CD8-positive, alpha-beta memory T cell (primary cell): ENCODE results near the gene KNSTRN. TPM values are rescaled to one million over a fixed set of nuclear protein-coding genes. Genes with fewer than 3 reads are reported as not detected.

ENCODE experiments used
- CTCF ChIA-PET: fragments of 350-600 bp; sonication (Branson Sonifier 250); formaldehyde crosslinking; loops from one replicate; lab custom pipeline; 2021; ENCODE audit warnings: antibody characterized with exemption; lab: Charles Lee
- POLR2A ChIA-PET: fragments of 350-600 bp; sonication (Branson Sonifier 250); formaldehyde crosslinking; loops from one replicate; lab custom pipeline; 2021; ENCODE audit warnings: antibody characterized with exemption; lab: Charles Lee
- DNase-seq, 5 donors: peaks; one replicate each; pipeline versions ENCODE4 v3.0.0 to v3.0.0-alpha.2; 2020 to 2022; ENCODE audit warnings: mixed read lengths in 1 of 5
- H3K27ac ChIP-seq: one replicate; pipeline ENCODE4 v1.7.0; 2013; ENCODE audit warnings: low read depth, mild to moderate bottlenecking, low read length, moderate library complexity
- H3K27me3 ChIP-seq: 2 replicates; pipeline ENCODE4 v1.7.0; 2013; ENCODE audit warnings: low read length, mild to moderate bottlenecking; ENCODE audit not compliant: insufficient read depth, poor library complexity, severe bottlenecking
- H3K36me3 ChIP-seq: 2 replicates; pipeline ENCODE4 v1.7.0; 2013; ENCODE audit warnings: mild to moderate bottlenecking, low read length, moderate library complexity; ENCODE audit not compliant: insufficient read depth
- H3K4me1 ChIP-seq: 2 replicates; pipeline ENCODE4 v1.7.0; 2013; ENCODE audit warnings: mild to moderate bottlenecking, low read length, moderate library complexity; ENCODE audit not compliant: insufficient read depth
- H3K4me3 ChIP-seq: 2 replicates; pipeline ENCODE4 v1.7.0; 2013; ENCODE audit warnings: mild to moderate bottlenecking, low read length
- H3K9me3 ChIP-seq: 2 replicates; pipeline ENCODE4 v1.7.0; 2013; ENCODE audit warnings: mild to moderate bottlenecking, low read length
- H3K27ac Mint-ChIP-seq, 8 donors: one replicate each; pipeline ENCODE4 v1.8.0; 2020 to 2021; ENCODE audit warnings: mixed read lengths in 8 of 8, mild to moderate bottlenecking in 6 of 8, inconsistent platforms in 3 of 8, moderate library complexity in 3 of 8
- H3K27me3 Mint-ChIP-seq, 2 donors: one replicate each; pipeline ENCODE4 v1.8.0; 2020 to 2021; ENCODE audit warnings: mixed read lengths in 2 of 2, mild to moderate bottlenecking in 1 of 2, moderate library complexity in 1 of 2
- H3K36me3 Mint-ChIP-seq, 3 donors: one replicate each; pipeline ENCODE4 v1.8.0; 2020 to 2021; ENCODE audit warnings: mixed read lengths in 3 of 3, inconsistent platforms in 1 of 3, mild to moderate bottlenecking in 1 of 3
- H3K4me1 Mint-ChIP-seq, 3 donors: one replicate each; pipeline ENCODE4 v1.8.0; 2020 to 2021; ENCODE audit warnings: mixed read lengths in 3 of 3, inconsistent platforms in 1 of 3, mild to moderate bottlenecking in 1 of 3
- H3K4me3 Mint-ChIP-seq, 7 donors: one replicate each; pipeline ENCODE4 v1.8.0; 2020 to 2021; ENCODE audit warnings: mixed read lengths in 7 of 7, mild to moderate bottlenecking in 6 of 7, moderate library complexity in 4 of 7, inconsistent platforms in 2 of 7
- H3K9me3 Mint-ChIP-seq, 5 donors: one replicate each; pipeline ENCODE4 v1.8.0; 2020 to 2022; ENCODE audit warnings: mixed read lengths in 5 of 5, mild to moderate bottlenecking in 3 of 5, moderate library complexity in 2 of 5, inconsistent platforms in 1 of 5
- polyA plus RNA-seq: library from polyadenylated mRNA; unstranded; fragments of 300-500 nt; fragmentation: Illumina TruSeq; gene quantifications from one replicate; pipeline ENCODE4 v1.2.3, GENCODE V29; 2021
- total RNA-seq, 2 experiments: library from RNA; stranded (reverse); gene quantifications; one replicate each; pipeline ENCODE4 v1.2.3, GENCODE V29; 2021

KNSTRN gene
- total and polyA plus RNA-seq, 3 experiments from 2014 or later: 3.6 to 49.9 (median 42.8) TPM

DNA sequence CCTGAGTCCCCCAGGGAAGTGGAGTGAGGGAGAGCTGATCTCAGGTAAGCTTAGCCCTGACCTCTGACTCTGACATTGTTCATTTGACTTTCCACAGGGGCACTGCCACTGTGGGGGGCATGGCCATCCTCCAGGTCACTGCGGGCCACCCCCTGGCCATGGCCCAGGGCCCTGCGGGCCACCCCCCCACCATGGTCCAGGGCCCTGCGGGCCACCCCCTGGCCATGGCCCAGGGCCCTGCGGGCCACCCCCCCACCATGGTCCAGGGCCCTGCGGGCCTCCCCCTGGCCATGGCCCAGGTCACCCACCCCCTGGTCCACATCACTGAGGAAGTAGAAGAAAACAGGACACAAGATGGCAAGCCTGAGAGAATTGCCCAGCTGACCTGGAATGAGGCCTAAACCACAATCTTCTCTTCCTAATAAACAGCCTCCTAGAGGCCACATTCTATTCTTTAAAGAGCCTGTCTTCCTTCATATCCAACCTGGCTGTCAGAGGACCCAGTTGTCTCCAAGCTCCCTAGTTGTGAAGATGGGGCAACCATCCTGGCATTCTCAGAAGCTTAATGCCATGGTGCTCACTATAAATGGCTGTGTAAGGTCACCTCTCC is 26.4 kb upstream of the KNSTRN start:
- Histone ChIP-seq H3K36me3 (no peaks in the 10 kb centered on the region), H3K9me3 (no peaks in the 10 kb centered on the region), H3K27me3 (no peaks in the 10 kb centered on the region), H3K4me1 (peaks cover 11% of the 10 kb centered on the region), H3K27ac (no peak overlapping the region), H3K4me3 (no peak overlapping the region)
- Mint-ChIP-seq H3K4me1 (peaks cover 9 to 18% (median 13%) of the 10 kb centered on the region in 3 donors), H3K9me3 (no peaks in the 10 kb centered on the region), H3K36me3 (peaks cover 0 to 2% (median 0%) of the 10 kb centered on the region in 3 donors), H3K27ac (no peak overlapping the region), H3K27me3 (peaks cover 5 to 6% of the 10 kb centered on the region in 2 donors), H3K4me3 (peak overlapping the region in 1 of 7 donors; percentile 64)
- DNase-seq: no peak
- ChIA-PET POLR2A (interaction anchor here (0.6 to 0.8 kb wide), 3 partner anchors 44 to 84 kb away, joined by 3 read pairs; partner anchors contain the start of gene IVD), CTCF (interaction anchor here (1.4 to 4.3 kb wide), 5 partner anchors 12 to 66 kb away, joined by 3 to 24 read pairs (median 7); no protein-coding TSS in a partner anchor)

DNA sequence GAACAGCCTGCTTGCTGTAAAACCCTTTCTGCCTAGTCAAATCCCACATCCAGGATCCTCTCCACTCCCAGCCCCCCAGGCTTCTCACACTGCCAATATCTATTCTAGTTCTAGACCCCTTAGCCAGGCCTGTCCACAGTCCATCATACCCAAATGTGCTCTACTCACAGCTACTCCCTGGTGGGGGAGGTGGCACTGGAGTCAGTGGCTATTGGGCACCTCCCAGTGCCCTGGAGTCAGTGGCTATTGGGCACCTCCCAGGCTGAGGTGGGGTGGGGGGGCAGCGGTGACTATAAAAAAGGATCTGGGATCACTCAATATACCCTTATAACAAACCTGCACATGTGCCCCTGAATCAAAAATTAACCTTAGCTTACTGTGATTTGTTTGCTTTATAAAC is 25.3 kb upstream of the KNSTRN start:
- Histone ChIP-seq H3K36me3 (no peaks in the 10 kb centered on the region), H3K9me3 (no peaks in the 10 kb centered on the region), H3K4me3 (no peak overlapping the region), H3K4me1 (peaks cover 11% of the 10 kb centered on the region), H3K27me3 (no peaks in the 10 kb centered on the region), H3K27ac (no peak overlapping the region)
- peaks cover 0 to 5% (median 0%) of the 10 kb centered on the region in 3 donors for H3K36me3 Mint-ChIP-seq
- H3K4me3 Mint-ChIP-seq: peak overlapping the region; percentile 25 to 91 (median 80)
- POLR2A ChIA-PET: no interaction called here
- H3K27me3 Mint-ChIP-seq: peaks cover 5 to 6% of the 10 kb centered on the region in 2 donors
- no peak for DNase-seq
- peaks cover 9 to 18% (median 15%) of the 10 kb centered on the region in 3 donors for H3K4me1 Mint-ChIP-seq
- H3K27ac Mint-ChIP-seq: peak overlapping the region in 1 of 8 donors; percentile 41
- CTCF ChIA-PET: interaction anchor here (1.0 to 4.3 kb wide), 7 partner anchors 10 to 83 kb away, joined by 3 to 24 read pairs (median 6); no protein-coding TSS in a partner anchor
- H3K9me3 Mint-ChIP-seq: no peaks in the 10 kb centered on the region

DNA sequence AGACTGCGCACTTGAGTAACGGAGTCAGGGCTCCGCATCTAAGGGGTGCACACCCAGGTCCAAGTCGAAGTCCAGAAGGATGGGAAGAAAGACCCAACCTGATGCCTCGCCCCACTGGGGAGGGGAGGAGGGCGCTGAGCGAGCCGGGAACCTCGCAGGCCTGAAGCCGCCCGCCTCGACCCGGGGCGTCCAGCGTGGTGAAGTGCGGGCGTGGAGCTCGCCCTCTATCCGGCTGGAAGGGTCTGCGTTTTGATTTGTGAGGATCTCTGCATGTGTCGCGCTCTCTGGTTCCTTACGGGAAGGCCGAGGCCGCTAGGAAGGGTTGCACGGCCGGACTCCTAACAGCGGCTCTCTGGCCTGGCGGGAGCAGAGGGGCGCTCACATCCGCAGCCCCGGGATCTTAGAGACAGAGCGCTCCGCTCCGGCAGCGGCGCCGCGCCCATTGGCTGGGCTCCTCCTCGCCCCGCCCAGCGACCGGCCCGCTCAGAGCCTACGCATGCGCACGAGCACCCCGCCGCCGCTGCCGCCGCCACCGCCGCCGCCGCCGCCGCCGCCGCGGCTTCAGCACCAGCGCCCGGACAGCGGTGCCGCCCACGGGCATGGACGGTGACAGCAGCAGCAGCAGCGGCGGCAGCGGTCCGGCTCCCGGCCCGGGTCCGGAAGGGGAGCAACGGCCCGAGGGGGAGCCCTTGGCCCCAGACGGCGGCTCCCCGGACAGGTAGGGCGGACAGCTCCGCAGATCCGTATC is 24.6 kb upstream of the KNSTRN start, which contains the start of gene DISP2:
DISP2 (plus strand) TSS at position 497 of the 748 bp plus-strand sequence; CDS start at position 600, 103 bp downstream.
- no peaks in the 10 kb centered on the region for H3K9me3 Mint-ChIP-seq
- peak within 1 kb of the TSS in 4 of 8 donors; percentile 24 to 56 (median 44) for H3K27ac Mint-ChIP-seq

DNA sequence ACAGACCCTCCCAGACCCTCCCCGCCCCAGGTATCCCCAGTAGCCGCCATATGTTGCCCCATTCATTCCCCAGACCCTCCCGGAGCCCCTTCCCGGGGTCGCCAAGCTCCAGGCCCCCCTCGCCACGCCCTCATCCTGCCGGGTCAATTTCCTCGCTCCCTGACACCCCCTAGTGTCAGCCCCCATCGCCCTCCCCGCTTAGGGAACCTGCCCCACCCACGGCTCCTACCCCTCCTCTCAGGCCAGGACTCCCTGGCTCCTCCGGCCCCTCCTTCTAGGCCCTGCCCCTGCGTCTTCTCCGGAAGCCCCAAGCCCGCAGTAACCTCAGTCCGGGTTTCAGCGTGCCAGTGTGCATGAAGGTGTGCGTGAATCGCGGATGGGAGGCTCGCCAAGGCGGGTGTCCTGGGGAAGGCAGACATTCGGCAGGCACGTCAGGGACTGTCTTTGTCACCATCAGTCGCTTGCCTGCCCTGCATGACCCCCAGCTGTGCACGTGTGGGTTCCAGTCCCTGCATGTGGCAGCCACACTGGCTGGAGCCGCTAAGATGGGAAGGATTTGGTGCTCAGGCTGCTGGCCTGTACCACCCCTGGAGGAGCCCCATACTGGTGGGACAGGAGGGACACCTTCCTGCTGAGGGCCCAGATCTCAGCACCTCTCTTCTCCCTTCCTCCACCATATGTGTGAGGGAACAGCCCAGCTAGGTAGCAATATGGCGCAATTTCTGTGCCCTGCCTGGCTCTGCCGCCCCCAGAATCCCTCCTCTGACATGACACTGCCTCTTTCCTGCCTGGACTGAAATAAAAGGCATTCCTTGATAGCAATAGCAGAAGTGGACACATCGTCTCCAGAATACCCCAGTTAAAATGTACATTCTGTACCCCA is 23.8 kb upstream of the KNSTRN start:
- Histone ChIP-seq H3K27ac (no peak overlapping the region), H3K4me3 (peak overlapping the region; percentile 59), H3K9me3 (no peaks in the 10 kb centered on the region), H3K27me3 (no peaks in the 10 kb centered on the region), H3K4me1 (peaks cover 11% of the 10 kb centered on the region), H3K36me3 (no peaks in the 10 kb centered on the region)
- Mint-ChIP-seq H3K36me3 (peaks cover 0 to 5% (median 5%) of the 10 kb centered on the region in 3 donors), H3K27ac (peak overlapping the region in 2 of 8 donors; percentile 24 to 56), H3K9me3 (no peaks in the 10 kb centered on the region), H3K4me1 (peaks cover 13 to 21% (median 20%) of the 10 kb centered on the region in 3 donors), H3K4me3 (peak overlapping the region; percentile 76 to 86 (median 80)), H3K27me3 (peaks cover 2 to 3% of the 10 kb centered on the region in 2 donors)
- DNase-seq: peak in 3 of 5 donors; percentile 13 to 64 (median 23)
- POLR2A ChIA-PET: no interaction called here
- CTCF ChIA-PET: interaction anchor here (1.3 to 4.3 kb wide), 3 partner anchors 21 to 84 kb away, joined by 4 to 24 read pairs (median 7); no protein-coding TSS in a partner anchor

More for the DNA sequence above, 24.6 kb upstream of the KNSTRN start, which contains the start of gene DISP2:
- POLR2A ChIA-PET: no interaction called here
- peaks cover 0 to 5% (median 5%) of the 10 kb centered on the region in 3 donors for H3K36me3 Mint-ChIP-seq
- Histone ChIP-seq H3K4me3 (peak within 1 kb of the TSS; percentile 81), H3K4me1 (peaks cover 11% of the 10 kb centered on the region), H3K36me3 (no peaks in the 10 kb centered on the region), H3K9me3 (no peaks in the 10 kb centered on the region), H3K27me3 (no peaks in the 10 kb centered on the region), H3K27ac (no peak within 1 kb of the TSS)
- peak; percentile 87 to 92 (median 88) for DNase-seq
- peaks cover 13 to 20% (median 18%) of the 10 kb centered on the region in 3 donors for H3K4me1 Mint-ChIP-seq
- CTCF ChIA-PET: interaction anchor here (1.0 to 4.3 kb wide), 6 partner anchors 9 to 83 kb away, joined by 3 to 24 read pairs (median 5); no protein-coding TSS in a partner anchor
- peaks cover 5 to 6% of the 10 kb centered on the region in 2 donors for H3K27me3 Mint-ChIP-seq
- peak within 1 kb of the TSS; percentile 80 to 91 (median 83) for H3K4me3 Mint-ChIP-seq

DNA sequence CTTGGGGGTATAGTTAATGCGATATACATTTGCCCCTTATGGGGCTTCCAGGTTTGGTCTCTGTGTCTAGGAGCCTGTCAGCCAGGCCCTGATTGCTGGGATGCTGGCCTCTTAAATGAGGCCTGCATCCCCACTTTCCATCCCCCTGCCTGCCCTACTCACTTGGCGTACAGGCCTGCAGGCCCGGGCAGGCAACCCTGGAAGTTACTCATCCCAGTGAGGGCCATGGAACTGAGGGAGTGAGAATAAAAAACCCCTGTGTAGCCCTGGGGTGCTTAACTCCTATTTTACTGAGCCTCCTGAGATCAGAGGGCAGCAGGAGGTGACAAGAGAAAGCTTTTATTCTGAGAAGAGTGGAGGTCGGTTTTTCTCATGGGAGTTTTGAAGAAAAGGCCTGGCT is 22.5 kb upstream of the KNSTRN start:
- H3K27ac ChIP-seq: no peak overlapping the region
- Mint-ChIP-seq H3K9me3 (no peaks in the 10 kb centered on the region), H3K27ac (peak overlapping the region in 1 of 8 donors; percentile 56), H3K36me3 (peaks cover 0 to 5% (median 5%) of the 10 kb centered on the region in 3 donors), H3K4me3 (peak overlapping the region in 1 of 7 donors; percentile 80), H3K4me1 (peaks cover 13 to 26% (median 20%) of the 10 kb centered on the region in 3 donors), H3K27me3 (peaks cover 0 to 1% of the 10 kb centered on the region in 2 donors)
- no peak overlapping the region for H3K4me3 ChIP-seq
- H3K9me3 ChIP-seq: no peaks in the 10 kb centered on the region
- ChIA-PET POLR2A (no interaction called here), CTCF (interaction anchor here (1.1 to 1.2 kb wide), 2 partner anchors 24 to 51 kb away, joined by 3 read pairs; no protein-coding TSS in a partner anchor)
- peaks cover 11% of the 10 kb centered on the region for H3K4me1 ChIP-seq
- DNase-seq: no peak
- H3K36me3 ChIP-seq: no peaks in the 10 kb centered on the region
- no peaks in the 10 kb centered on the region for H3K27me3 ChIP-seq

DNA sequence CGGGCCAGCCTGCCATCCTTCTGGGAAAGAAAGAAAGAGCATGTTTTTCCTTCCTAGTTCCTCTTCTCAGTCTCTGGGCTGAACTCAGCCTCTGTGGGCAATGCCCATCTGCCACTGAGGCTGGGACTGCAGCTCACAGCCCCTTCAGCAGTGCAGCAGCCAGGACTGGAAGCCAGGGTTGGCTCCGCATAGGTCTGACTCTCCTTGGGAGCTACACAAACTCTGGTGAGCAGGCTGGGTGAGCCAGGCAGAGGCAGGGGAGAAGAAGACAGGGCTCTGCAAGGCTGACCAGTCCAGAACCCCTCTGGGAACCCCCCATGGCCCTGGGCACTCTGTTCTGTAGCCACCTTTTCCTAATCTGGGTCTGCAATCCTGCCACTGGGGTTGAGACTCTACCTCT is 20.9 kb upstream of the KNSTRN start:
- Histone ChIP-seq H3K27me3 (no peaks in the 10 kb centered on the region), H3K4me1 (peaks cover 24% of the 10 kb centered on the region), H3K9me3 (no peaks in the 10 kb centered on the region), H3K36me3 (no peaks in the 10 kb centered on the region), H3K4me3 (no peak overlapping the region), H3K27ac (no peak overlapping the region)
- Mint-ChIP-seq H3K36me3 (peaks cover 0 to 5% (median 5%) of the 10 kb centered on the region in 3 donors), H3K4me1 (peaks cover 24 to 41% (median 34%) of the 10 kb centered on the region in 3 donors), H3K27ac (peak overlapping the region in 1 of 8 donors; percentile 5), H3K9me3 (no peaks in the 10 kb centered on the region), H3K27me3 (peaks cover 0 to 1% of the 10 kb centered on the region in 2 donors), H3K4me3 (no peak overlapping the region)
- ChIA-PET POLR2A (no interaction called here), CTCF (no interaction called here)
- DNase-seq: no peak

DNA sequence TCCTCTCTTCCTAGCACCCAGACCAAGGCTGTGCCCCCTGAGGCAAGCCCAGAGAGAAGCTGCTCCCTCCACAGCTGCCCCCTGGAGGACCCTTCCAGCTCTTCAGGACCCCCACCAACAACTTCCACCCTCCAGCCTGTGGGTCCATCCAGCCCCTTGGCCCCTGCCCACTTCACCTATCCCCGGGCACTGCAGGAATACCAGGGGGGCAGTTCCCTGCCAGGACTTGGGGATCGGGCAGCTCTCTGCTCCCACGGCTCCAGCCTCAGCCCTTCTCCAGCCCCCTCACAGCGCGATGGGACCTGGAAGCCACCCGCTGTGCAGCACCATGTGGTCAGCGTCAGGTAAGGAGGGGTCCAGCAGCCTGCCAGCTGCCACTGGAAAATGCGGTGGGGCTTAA is 18.9 kb upstream of the KNSTRN start:
- no peaks in the 10 kb centered on the region for H3K9me3 ChIP-seq
- no peaks in the 10 kb centered on the region for H3K36me3 ChIP-seq
- H3K27me3 ChIP-seq: no peaks in the 10 kb centered on the region
- Mint-ChIP-seq H3K27me3 (no peaks in the 10 kb centered on the region), H3K4me3 (no peak overlapping the region), H3K27ac (no peak overlapping the region), H3K4me1 (peaks cover 33 to 48% (median 45%) of the 10 kb centered on the region in 3 donors), H3K9me3 (no peaks in the 10 kb centered on the region), H3K36me3 (peaks cover 0 to 5% (median 5%) of the 10 kb centered on the region in 3 donors)
- H3K4me3 ChIP-seq: no peak overlapping the region
- no peak for DNase-seq
- CTCF ChIA-PET: interaction anchor here (1.4 to 1.5 kb wide), 2 partner anchors 19 to 59 kb away, joined by 3 read pairs; no protein-coding TSS in a partner anchor
- POLR2A ChIA-PET: no interaction called here
- H3K4me1 ChIP-seq: peaks cover 34% of the 10 kb centered on the region
- no peak overlapping the region for H3K27ac ChIP-seq
